Adrenal gland (tissue), 12 donors: ENCODE data around the gene CUX1. TPM values are rescaled to one million over a fixed set of nuclear protein-coding genes. Genes with fewer than 3 reads are reported as not detected.

ENCODE experiments used
- DNase-seq, 7 donors: peaks; one replicate each; pipeline ENCODE4 v3.0.0-alpha.2; 2019 to 2020
- H3K27ac ChIP-seq, 5 donors: fragments of 200-600 bp; sonication (generic) in 4 of 5; 1 replicate in 3 of 5; 2 replicates in 2 of 5; pipeline versions ENCODE4 v1.5.1 to v1.8.0; 2016 to 2020; ENCODE audit warnings: mild to moderate bottlenecking in 1 of 5
- H3K27me3 ChIP-seq: fragments of 200-600 bp; 2 replicates; pipeline ENCODE4 v1.8.0; 2021
- H3K36me3 ChIP-seq, 2 donors: fragments of 200-600 bp; replicated peaks in 1 of 2; 1 replicate in 1 of 2; 2 replicates in 1 of 2; pipeline versions ENCODE4 v1.5.1 to v1.8.0; 2018 to 2022
- H3K4me1 ChIP-seq, 2 donors: fragments of 200-600 bp; replicated peaks in 1 of 2; 1 replicate in 1 of 2; 2 replicates in 1 of 2; pipeline versions ENCODE4 v1.5.1 to v1.8.0; 2018 to 2021
- H3K4me3 ChIP-seq, 4 donors: fragments of 200-600 bp; sonication (generic) in 3 of 4; one replicate each; pipeline ENCODE4 v1.5.1; 2016 to 2018
- H3K9me3 ChIP-seq, 3 donors: fragments of 200-600 bp; sonication (generic) in 1 of 3; replicated peaks in 1 of 3; 1 replicate in 2 of 3; 2 replicates in 1 of 3; pipeline versions ENCODE4 v1.5.1 to v1.8.0; 2016 to 2021
- POLR2A ChIP-seq, 2 donors: fragments of 450-650 bp; IDR thresholded peaks; one replicate each; pipeline ENCODE4 v1.6.1; 2017; ENCODE audit warnings: antibody characterized with exemption in 2 of 2, mild to moderate bottlenecking in 2 of 2, moderate library complexity in 1 of 2
- WGBS, 4 donors: extraction: QIAGEN DNeasy Blood & Tissue Kit in 2 of 4; methylation state at CpG; one replicate each; pipeline versions ENCODE4 v1.1.5 to v1.1.7; 2013 to 2017; 5-methylcytosine and 5-hydroxymethylcytosine counted together
- intact Hi-C, 2 donors: fragments of 100-400 bp; cut with DNase I; formaldehyde crosslinking; loops; one replicate each; pipeline versions ENCODE4 v1.14.1 to v1.15.0; 2022 to 2023
- polyA plus RNA-seq, 3 donors: library from polyadenylated mRNA; stranded (reverse); fragments of 200-250 nt in 2 of 3; fragments of 350-450 nt in 1 of 3; fragmentation: Illumina TruSeq in 1 of 3; extraction: RNeasy Lipid Tissue Mini Kit (QIAGEN cat#74804) in 1 of 3; gene quantifications; one replicate each; pipeline ENCODE4 v1.2.3, GENCODE V29; 2013 to 2014
- total RNA-seq, 9 donors: library from RNA; depleted of rRNA in 4 of 9; stranded (reverse); fragments of >200 nt in 4 of 9; fragments of 120-200 nt in 1 of 9; fragmentation: NEBNext Ultra II Directional in 1 of 9; extraction: Animal tissue kit (Norgen Biotek cat#: 25700) in 1 of 9; gene quantifications; one replicate each; pipeline versions ENCODE4 v1.1.0 to v1.2.4, GENCODE V29; 2013 to 2023
- TF ChIP-seq, protein P1 (sequence below), 6 experiments: fragments of 450-650 bp in 4 of 6; fragments of 200-600 bp in 2 of 6; sonication (generic) in 1 of 6; IDR thresholded peaks; 1 replicate in 5 of 6; 2 replicates in 1 of 6; pipeline versions ENCODE4 v1.5.1 to v1.8.0; 2016 to 2021; ENCODE audit warnings: antibody characterized with exemption in 6 of 6, mild to moderate bottlenecking in 2 of 6, moderate library complexity in 1 of 6
- donor health status: healthy with polysubstance abuse.
- donor health status: Bipolar disorder and iron deficiency.
- donor health status: DM: yes; HTN: yes; CAD: no.
- donor health status: DM: no; HTN: no; CAD: no.
- donor health status: DM: no; HTN: no; CAD: no.
- donor health status: DM: yes; HTN: yes; CAD: no.

Gene CUX1
- total and polyA plus RNA-seq, 12 donors: 17.2 to 72.6 (median 58.3) TPM

DNA sequence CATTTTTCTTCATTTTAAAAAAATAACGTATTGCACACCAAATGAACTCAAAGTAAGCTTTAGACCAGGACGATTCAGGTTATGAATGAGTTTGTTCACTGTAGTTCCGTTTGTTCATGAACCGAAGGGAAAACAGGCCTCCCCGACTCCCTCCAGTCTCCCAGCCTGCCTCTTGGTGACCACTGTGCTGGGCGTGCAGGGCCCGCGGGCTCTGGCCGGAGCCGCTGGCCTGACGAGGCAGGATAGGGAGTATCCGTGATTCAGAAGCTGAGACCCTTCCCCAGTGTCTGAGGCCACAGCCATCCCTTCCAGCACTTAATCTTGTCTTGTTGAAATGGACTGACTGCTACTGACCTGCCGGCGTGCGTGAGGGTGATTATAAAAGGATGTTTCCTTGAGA lies 438.5 kb downstream of the CUX1 start:
- 90 to 93% (median 90%) methylated on average over 13 to 15 of the region's 15 CpGs for WGBS, 4 donors
- no peaks in the 10 kb centered on the region for H3K4me1 ChIP-seq
- intact Hi-C loops: no loop called here
- H3K27ac ChIP-seq: no peak overlapping the region
- no peaks in the 10 kb centered on the region for H3K36me3 ChIP-seq
- no peaks in the 10 kb centered on the region for H3K9me3 ChIP-seq
- H3K27me3 ChIP-seq: no peaks in the 10 kb centered on the region
- TF ChIP-seq, protein P1, sequence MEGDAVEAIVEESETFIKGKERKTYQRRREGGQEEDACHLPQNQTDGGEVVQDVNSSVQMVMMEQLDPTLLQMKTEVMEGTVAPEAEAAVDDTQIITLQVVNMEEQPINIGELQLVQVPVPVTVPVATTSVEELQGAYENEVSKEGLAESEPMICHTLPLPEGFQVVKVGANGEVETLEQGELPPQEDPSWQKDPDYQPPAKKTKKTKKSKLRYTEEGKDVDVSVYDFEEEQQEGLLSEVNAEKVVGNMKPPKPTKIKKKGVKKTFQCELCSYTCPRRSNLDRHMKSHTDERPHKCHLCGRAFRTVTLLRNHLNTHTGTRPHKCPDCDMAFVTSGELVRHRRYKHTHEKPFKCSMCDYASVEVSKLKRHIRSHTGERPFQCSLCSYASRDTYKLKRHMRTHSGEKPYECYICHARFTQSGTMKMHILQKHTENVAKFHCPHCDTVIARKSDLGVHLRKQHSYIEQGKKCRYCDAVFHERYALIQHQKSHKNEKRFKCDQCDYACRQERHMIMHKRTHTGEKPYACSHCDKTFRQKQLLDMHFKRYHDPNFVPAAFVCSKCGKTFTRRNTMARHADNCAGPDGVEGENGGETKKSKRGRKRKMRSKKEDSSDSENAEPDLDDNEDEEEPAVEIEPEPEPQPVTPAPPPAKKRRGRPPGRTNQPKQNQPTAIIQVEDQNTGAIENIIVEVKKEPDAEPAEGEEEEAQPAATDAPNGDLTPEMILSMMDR (IDR thresholded peaks at IDR 0.05): no peak
- no peak for TF ChIP-seq POLR2A (IDR thresholded peaks at IDR 0.05)
- DNase-seq: no peak
- H3K4me3 ChIP-seq: no peak overlapping the region

DNA sequence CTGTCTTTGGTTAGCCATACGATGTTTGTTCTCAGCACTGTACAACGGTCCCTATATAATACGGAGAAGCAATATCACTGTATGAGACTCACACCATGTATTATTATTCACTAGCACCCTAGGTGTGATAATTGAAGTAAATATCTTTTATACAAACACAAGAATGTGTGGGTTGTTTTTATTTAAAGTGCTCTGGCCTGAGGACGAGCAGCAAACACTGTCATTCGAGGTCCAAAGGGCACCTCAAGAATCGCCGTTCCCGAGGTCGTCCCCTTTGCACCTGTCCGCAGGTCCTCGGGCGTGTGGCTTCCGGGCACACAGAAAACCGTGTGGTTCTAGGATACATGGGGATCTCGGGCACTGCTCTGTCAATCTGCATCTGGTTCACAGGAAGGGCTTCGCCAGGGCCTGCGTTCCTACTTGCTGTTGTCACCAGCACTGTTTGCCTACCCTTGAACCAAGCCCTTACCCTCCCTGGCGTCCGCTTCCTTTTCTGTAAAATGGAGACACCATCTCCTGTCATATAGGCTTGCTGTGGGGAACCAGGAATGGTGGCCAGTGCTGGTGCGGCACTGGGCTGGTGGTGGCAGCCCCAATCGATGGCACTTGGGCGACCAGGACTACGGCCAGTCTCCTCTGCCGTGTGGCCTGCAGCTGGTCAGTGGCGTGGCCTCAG lies 440.8 kb downstream of the CUX1 start:
- 89 to 94% (median 92%) methylated on average over 23 to 25 of the region's 25 CpGs for WGBS, 4 donors
- TF ChIP-seq, protein P1 (IDR thresholded peaks at IDR 0.05): no peak
- no peak for TF ChIP-seq POLR2A (IDR thresholded peaks at IDR 0.05)
- Histone ChIP-seq H3K27me3 (no peaks in the 10 kb centered on the region), H3K4me3 (no peak overlapping the region), H3K27ac (no peak overlapping the region), H3K9me3 (no peaks in the 10 kb centered on the region), H3K4me1 (no peaks in the 10 kb centered on the region), H3K36me3 (no peaks in the 10 kb centered on the region)
- intact Hi-C loops: no loop called here
- no peak for DNase-seq

DNA sequence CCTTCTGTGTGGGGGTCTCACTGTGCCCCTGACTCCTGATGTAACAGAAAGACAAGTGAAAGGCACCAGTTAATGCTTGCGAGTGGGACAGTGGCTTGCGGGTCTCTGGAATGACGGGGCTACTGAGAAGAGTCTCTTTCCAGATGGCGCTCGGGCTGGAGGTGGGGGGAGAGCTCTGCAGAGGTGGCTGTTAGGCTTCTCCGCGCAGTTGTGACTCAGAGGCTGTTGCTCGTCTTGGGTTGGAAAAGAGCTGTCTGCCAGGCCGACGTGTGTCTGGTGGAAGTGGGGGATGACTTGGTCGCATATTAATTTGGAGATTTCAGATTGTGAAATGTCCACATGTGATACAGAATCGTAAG lies 441.3 kb downstream of the CUX1 start:
- Histone ChIP-seq H3K9me3 (no peaks in the 10 kb centered on the region), H3K36me3 (no peaks in the 10 kb centered on the region), H3K4me3 (no peak overlapping the region), H3K27ac (no peak overlapping the region), H3K4me1 (no peaks in the 10 kb centered on the region), H3K27me3 (no peaks in the 10 kb centered on the region)
- intact Hi-C loops: no loop called here
- WGBS, 4 donors: 82 to 90% (median 84%) methylated on average over 8 to 12 of the region's 12 CpGs
- TF ChIP-seq, protein P1 (IDR thresholded peaks at IDR 0.05): no peak
- no peak for TF ChIP-seq POLR2A (IDR thresholded peaks at IDR 0.05)
- no peak for DNase-seq

DNA sequence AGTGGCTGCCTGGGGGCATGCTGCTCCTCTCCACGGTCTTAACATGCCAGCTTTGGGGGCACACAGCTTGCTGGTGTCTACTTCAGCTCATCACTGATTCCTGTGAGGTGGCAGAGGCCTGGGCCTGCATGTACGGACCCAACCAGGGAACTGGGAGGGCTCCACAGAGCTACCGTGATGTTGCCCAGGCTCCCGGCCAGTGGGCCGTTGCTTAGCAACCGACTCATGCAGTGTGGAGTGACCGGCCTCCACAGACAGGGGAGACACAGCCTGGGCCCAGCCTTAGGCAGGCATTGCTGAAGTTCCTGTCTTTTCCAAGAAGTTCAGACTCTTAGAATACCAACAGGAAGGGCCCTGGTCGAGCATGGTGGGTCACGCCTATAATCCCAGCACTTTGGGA lies 443.4 kb downstream of the CUX1 start:
- H3K36me3 ChIP-seq: no peaks in the 10 kb centered on the region
- H3K9me3 ChIP-seq: no peaks in the 10 kb centered on the region
- intact Hi-C loops: no loop called here
- 37 to 89% (median 63%) methylated on average over 3 to 9 of the region's 9 CpGs for WGBS, 4 donors
- DNase-seq: peak in 5 of 7 donors; percentile 21 to 86 (median 28)
- no peak overlapping the region for H3K27ac ChIP-seq
- H3K27me3 ChIP-seq: no peaks in the 10 kb centered on the region
- H3K4me1 ChIP-seq: no peaks in the 10 kb centered on the region
- TF ChIP-seq, protein P1 (IDR thresholded peaks at IDR 0.05): no peak
- no peak for TF ChIP-seq POLR2A (IDR thresholded peaks at IDR 0.05)
- H3K4me3 ChIP-seq: no peak overlapping the region
